CD4-positive, alpha-beta T cell treated with Interleukin-6 for 4 hours (primary cell): ENCODE measurements around the gene CRYGA.
"Not testable (repeated sequence)": the region's sequence is repeated elsewhere in the genome, so short reads cannot be mapped to it uniquely, and the experiment has no call there.

Experiments
- DNase-seq: peaks from one replicate; pipeline ENCODE4 v3.0.0-alpha.2; 2020; ENCODE audit warnings: mixed read lengths

Gene CRYGA

DNA sequence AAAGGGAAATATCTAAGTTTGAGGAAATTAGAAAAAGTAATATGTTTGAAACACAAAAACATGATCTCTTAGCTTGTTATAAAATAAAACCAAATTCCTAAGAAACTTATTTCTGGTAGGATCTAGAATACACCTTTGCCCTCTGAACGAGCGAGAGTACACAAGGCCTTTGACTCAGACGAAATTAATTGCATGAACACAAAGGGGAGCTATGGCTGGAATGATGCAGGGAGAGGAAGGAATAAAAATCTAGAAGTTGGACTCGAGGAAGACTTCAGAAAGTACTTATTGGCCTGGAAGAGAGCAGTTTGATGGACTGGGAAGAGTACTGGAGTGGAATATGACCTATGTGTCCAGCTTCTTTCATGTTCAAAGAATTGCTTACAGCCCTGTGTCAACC lies 38.1 kb downstream of the CRYGA start:
- no peak for DNase-seq

DNA sequence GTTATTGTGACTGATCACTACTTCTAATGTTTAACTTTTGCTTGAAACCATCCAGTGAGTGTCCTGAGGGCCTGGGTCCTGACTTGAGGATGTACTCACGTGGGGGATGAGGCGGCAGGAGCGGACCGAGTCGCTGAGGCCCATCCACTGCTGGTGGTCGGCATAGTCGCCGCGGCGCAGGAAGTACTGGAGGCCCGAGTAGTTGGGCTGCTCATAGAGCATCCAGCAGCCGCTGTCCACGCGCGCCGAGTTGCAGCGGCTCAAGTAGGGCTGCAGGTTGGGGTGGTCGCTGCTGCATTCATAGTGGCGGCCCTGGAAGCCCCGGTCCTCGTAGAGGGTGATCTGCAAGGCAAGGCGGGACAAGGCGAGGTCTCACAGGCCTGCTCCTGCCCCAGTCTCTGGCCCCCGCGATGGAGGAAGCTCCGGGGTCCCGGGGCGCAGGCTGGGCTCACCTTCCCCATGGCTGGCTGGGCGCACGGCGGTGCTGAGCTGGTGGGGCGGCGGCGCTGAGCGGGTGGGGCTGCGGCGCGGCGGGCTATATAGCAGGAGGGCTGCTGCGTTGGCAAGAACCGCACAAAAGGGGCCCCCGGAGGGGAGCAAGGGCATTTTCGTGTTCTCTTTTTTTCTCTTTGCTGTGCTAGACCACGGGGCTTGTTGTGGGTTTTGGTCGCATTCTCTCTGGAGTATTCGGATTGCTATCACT lies 39.2 kb downstream of the CRYGA start, which contains the start of gene CRYGD:
CRYGD (minus strand) TSS at position 512 of the 703 bp plus-strand sequence; CDS start at position 461, 51 bp downstream.
- DNase-seq: not testable (repeated sequence)

DNA sequence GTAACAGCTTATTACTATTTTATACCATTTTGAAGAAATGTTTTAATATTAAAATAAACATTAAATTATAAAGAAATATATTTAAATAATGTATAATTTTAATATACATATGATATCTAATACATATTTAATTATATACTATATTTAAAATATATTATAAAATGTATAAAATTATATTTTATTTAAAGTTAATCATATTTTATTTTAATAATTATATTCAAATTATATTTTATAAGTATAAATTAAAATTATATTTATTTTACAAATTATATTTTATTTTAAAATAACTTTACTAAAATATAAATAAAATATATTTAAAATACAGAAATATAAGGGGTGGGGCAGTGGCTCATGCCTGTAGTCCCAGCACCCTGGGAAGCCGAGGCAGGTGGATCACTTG lies 41.1 kb downstream of the CRYGA start:
- DNase-seq: no peak

DNA sequence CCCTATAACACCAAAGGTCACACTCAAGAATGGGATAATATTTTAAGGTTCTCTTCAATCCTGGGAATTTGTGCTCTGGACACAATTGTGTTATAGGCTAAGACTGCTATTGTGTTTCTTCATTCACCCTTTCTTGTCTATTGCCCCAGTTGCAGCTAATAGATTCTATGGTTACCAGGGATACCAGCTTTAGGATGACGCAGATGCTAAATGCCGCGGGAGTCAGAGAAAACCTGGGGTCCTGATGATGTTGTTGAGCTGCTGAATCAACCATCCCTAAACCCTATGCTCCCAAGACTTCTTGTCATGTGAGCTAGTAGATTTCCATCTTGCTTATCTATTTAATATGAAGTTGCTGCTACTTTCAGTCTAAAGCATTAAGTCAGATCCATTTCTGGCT lies 44.5 kb downstream of the CRYGA start:
- DNase-seq: no peak

DNA sequence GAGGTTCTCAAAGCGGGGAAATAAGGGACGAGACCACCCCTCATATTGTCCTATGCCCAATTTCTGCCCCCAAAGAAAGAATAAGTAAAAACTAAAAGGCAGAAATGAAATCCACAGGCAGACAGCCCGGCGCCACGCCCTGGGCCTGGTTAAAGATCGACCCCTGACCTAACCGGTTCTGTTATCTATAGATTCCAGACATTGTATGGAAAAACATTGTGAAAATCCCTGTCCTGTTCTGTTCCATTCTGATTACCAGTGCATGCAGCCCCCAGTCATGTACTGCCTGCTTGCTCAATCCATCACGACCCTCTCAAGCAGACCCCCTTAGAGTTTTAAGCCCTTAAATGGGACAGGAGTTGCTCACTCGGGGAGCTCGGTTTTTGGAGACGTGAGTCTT lies 46.0 kb downstream of the CRYGA start:
- DNase-seq: not testable (repeated sequence)

DNA sequence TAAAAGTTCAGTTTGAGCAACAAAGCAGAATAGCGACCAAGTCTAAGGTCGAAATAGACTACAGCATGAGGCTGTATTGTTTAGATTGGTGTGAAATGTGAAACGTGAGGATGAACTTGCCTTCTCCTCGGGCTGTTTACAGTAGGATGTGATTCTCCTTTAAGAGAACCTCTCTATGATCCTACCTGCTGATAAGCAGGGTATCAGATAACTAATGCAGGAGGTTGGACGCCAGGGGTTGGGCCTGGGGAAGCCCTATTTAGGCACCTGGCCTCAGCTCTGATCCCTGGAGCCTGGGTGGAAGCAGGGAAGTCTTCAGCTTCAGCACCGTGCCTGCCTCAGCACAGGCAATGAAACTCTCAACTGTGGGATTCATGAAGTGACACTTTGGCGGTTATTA lies 50.4 kb downstream of the CRYGA start:
- no peak for DNase-seq

DNA sequence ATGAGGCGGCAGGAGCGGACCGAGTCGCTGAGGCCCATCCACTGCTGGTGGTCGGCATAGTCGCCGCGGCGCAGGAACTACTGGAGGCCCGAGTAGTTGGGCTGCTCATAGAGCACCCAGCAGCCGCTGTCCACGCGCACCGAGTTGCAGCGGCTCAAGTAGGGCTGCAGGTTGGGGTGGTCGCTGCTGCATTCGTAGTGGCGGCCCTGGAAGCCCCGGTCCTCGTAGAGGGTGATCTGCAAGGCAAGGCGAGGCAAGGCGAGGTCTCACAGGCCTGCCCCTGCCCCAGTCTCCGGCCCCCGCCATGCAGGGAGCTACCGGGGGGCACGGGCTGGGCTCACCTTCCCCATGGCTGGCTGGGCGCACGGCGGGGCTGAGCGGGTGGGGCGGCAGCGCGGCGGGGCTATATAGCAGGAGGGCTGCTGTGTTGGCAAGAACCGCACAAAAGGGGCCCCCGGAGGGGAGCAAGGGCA lies 51.1 kb downstream of the CRYGA start:
- not testable (repeated sequence) for DNase-seq
